Measurements from ENCODE around the gene PLA1A. TPM values are rescaled to one million over a fixed set of nuclear protein-coding genes. Genes with fewer than 3 reads are reported as not detected.

The PLA1A gene
- polyA plus RNA-seq, 1 of the 3 experiments (the other 2 are of a cell fraction): not detected

DNA sequence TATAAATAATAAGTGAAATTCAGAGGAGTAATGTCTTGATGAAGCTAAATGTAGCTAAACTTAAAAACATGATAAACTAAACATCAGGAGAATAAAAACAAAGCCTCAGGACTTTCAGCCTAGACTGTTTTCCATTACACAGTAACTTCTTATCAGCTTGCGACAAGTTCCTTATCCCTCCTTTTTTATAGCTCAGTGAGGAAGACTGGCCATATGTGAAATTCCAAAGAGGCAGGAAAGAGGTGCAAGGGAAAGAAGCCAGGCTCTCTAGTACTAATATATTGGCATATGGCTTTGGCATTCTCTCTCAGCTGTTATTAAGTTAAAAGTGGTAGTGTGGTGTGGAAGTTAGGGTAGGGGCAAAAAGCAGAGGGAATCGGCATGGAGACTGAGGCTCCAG lies 75.1 kb downstream of the PLA1A start:
- ChIA-PET POLR2A (interaction anchor here (0.9 kb wide), 1 partner anchor 10 kb away, joined by 3 read pairs; no protein-coding TSS in a partner anchor), CTCF (interaction anchor here (1.1 to 2.0 kb wide), 6 partner anchors 8 to 398 kb away, joined by 3 to 12 read pairs (median 4); no protein-coding TSS in a partner anchor)
- no peak overlapping the region for H3K4me2 ChIP-seq
- H3K9ac ChIP-seq: no peak overlapping the region
- no peaks in the 10 kb centered on the region for H3F3A ChIP-seq (replicated peaks; ENCODE audit: insufficient read depth)
- no peaks in the 10 kb centered on the region for H4K20me1 ChIP-seq (ENCODE audit: insufficient read depth)
- H3K27ac ChIP-seq (ENCODE audit: low read depth in 2 of 2, low read length in 1 of 2): peak overlapping the region in 1 of 2 experiments; percentile 25; a peak in 2 of 4 replicates
- no peak overlapping the region for H2AFZ ChIP-seq (ENCODE audit: low read depth)
- no peaks in the 10 kb centered on the region for H3K9me3 ChIP-seq
- H3K36me3 ChIP-seq (replicated peaks in 1 of 2; ENCODE audit: control insufficient read depth in 1 of 2, insufficient read depth in 2 of 2, low read length in 1 of 2): peaks cover 8 to 11% of the 10 kb centered on the region in 2 experiments
- H3K27me3 ChIP-seq (ENCODE audit: insufficient read depth): no peaks in the 10 kb centered on the region
- TF ChIP-seq TCF12 (IDR thresholded peaks at IDR 0.05) (no peak), JUND (IDR thresholded peaks at IDR 0.05) (no peak), FOXJ3 (CRISPR knock-in tag; IDR thresholded peaks at IDR 0.05) (no peak), YY1 (IDR thresholded peaks at IDR 0.05; ENCODE audit: low read depth) (no peak), FOXM1 (IDR thresholded peaks at IDR 0.05; ENCODE audit: low read depth) (no peak), RFX5 (IDR thresholded peaks at IDR 0.05; ENCODE audit: low read length) (no peak), GATA2 (CRISPR knock-in tag; IDR thresholded peaks at IDR 0.05) (no peak), EZH2phosphoT487 (IDR thresholded peaks at IDR 0.05; ENCODE audit: borderline replicate concordance, low read depth) (no peak), GABPA (IDR thresholded peaks at IDR 0.05; ENCODE audit: low read depth) (no peak), MXI1 (IDR thresholded peaks at IDR 0.05; ENCODE audit: low read depth, low read length) (no peak)
- TF ChIP-seq, protein P1, sequence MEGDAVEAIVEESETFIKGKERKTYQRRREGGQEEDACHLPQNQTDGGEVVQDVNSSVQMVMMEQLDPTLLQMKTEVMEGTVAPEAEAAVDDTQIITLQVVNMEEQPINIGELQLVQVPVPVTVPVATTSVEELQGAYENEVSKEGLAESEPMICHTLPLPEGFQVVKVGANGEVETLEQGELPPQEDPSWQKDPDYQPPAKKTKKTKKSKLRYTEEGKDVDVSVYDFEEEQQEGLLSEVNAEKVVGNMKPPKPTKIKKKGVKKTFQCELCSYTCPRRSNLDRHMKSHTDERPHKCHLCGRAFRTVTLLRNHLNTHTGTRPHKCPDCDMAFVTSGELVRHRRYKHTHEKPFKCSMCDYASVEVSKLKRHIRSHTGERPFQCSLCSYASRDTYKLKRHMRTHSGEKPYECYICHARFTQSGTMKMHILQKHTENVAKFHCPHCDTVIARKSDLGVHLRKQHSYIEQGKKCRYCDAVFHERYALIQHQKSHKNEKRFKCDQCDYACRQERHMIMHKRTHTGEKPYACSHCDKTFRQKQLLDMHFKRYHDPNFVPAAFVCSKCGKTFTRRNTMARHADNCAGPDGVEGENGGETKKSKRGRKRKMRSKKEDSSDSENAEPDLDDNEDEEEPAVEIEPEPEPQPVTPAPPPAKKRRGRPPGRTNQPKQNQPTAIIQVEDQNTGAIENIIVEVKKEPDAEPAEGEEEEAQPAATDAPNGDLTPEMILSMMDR (IDR thresholded peaks at IDR 0.05): no peak
- TF ChIP-seq, protein P2, sequence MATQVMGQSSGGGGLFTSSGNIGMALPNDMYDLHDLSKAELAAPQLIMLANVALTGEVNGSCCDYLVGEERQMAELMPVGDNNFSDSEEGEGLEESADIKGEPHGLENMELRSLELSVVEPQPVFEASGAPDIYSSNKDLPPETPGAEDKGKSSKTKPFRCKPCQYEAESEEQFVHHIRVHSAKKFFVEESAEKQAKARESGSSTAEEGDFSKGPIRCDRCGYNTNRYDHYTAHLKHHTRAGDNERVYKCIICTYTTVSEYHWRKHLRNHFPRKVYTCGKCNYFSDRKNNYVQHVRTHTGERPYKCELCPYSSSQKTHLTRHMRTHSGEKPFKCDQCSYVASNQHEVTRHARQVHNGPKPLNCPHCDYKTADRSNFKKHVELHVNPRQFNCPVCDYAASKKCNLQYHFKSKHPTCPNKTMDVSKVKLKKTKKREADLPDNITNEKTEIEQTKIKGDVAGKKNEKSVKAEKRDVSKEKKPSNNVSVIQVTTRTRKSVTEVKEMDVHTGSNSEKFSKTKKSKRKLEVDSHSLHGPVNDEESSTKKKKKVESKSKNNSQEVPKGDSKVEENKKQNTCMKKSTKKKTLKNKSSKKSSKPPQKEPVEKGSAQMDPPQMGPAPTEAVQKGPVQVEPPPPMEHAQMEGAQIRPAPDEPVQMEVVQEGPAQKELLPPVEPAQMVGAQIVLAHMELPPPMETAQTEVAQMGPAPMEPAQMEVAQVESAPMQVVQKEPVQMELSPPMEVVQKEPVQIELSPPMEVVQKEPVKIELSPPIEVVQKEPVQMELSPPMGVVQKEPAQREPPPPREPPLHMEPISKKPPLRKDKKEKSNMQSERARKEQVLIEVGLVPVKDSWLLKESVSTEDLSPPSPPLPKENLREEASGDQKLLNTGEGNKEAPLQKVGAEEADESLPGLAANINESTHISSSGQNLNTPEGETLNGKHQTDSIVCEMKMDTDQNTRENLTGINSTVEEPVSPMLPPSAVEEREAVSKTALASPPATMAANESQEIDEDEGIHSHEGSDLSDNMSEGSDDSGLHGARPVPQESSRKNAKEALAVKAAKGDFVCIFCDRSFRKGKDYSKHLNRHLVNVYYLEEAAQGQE (IDR thresholded peaks at IDR 0.05; ENCODE audit: low read depth, low read length): no peak
- TF ChIP-seq, protein P3, sequence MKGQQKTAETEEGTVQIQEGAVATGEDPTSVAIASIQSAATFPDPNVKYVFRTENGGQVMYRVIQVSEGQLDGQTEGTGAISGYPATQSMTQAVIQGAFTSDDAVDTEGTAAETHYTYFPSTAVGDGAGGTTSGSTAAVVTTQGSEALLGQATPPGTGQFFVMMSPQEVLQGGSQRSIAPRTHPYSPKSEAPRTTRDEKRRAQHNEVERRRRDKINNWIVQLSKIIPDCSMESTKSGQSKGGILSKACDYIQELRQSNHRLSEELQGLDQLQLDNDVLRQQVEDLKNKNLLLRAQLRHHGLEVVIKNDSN (IDR thresholded peaks at IDR 0.05; ENCODE audit: borderline replicate concordance, low read depth): no peak
- no peak for DNase-seq
- H3K4me1 ChIP-seq (ENCODE audit: control insufficient read depth in 1 of 2, insufficient read depth in 2 of 2, low read depth in 1 of 2, low read length in 1 of 2): peaks cover 8 to 14% of the 10 kb centered on the region in 2 experiments; a peak in 3 of 4 replicates
- peaks cover 8% of the 10 kb centered on the region; the same call in 1 of the 2 replicates for H3K79me2 ChIP-seq (ENCODE audit: insufficient read depth)
- WGBS (ENCODE audit: low lambda C conversion rate): 93% methylated on average over 2 of the region's 2 CpGs
- H3K4me3 ChIP-seq (ENCODE audit: low read depth in 2 of 2, low read length in 1 of 2): no peak overlapping the region
- H3K9me2 ChIP-seq: no peaks in the 10 kb centered on the region
